Measurements from ENCODE around the gene DHX58.

The DHX58 gene

DNA sequence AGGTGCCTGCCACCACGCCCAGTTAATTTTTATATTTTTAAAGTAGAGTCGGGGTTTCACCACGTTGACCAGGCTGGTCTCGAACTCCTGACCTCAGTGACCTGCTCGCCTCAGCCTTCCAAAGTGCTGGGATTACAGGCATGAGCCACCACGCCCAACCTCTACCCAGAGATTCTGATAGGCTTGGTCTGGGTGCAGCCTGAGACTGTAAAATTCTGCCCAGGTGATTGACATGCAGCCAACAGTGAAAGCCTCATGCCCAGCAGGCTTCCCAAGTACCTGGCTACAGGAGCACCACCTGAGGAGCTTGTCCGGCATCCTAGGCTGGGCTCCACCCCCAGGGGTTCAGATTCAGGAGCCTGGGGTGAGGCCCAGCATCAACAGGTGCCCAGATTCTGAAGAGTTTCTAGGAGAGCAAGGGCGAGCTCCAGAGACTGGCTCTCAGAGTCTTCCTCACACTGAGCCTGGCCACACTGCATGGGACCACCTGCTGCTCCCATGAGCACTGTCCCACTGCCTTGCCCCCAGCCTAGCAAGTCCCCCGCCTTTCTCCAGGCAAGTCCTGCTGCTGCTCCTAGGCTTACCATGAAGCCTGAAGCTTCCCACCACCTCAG, 30.9 kb downstream of the DHX58 start:
- no peak for DNase-seq

DNA sequence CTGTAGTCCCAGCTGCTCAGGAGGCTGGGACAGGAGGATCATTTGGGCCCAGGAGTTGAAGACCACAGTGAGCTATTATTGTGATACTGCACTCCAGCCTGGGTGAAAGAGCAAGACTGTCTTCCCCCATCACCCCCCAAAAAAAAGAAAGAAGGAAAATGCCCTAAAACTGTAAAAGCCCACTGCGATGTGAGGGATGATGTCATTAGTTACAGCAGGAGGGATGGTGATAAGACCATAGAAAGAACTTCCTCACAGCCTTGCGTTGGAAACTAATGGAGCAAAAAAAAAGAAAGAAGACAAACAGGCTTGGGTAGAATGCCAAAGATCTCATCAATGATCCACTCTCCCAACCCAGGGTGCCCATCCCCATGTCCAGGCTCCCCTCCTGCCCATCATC, 33.0 kb downstream of the DHX58 start:
- DNase-seq, result no peak

DNA sequence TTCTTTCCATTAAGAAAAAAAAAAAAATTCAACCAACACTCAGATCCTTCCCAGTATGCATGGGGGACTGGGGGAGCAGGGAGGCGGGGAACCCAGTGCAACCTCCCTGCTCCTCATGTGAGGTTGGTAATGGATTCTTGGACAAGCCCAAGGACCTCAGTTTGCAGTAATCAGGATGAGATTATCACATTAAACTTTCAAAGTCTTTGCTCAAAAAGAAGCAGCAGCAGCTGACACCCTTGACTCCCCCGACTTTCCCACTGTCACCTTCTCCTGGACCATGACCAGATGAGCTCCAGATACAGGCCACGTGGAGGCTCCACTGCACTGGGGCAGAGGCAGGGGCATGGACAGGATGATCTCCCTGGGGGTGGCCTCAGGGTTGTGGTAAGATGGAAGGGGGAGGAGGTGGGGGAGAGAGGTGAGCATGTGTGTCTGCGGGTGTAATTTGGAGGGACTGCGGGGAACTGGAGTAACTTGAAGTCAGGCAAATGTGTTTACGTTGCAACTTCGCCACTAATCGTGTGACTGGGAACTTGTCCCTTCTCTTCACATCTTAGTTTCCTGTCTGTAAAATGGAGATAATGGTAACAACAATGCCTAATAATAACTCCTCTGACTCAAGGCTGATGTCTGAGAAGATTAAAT, 34.0 kb downstream of the DHX58 start:
- no peak for DNase-seq

DNA sequence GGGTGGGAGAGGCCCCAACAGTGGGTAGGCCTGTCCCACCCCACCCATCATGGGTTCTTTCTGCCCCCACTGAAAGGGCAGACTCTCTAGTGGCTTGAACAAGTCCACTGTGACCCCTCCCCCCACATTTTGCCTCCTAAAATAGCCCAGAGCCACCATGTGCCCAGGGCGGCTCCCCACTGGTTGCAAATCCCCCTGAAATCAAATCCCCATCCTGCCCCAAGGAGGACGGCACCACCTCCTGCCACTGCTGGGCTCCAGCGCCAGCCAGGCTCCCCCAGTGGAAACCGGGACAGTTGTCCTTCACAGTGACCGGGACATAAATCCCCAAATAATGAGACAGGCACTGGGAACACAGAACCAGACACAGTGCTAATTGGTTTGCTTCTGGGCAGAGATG, 34.8 kb downstream of the DHX58 start:
- no peak for DNase-seq

DNA sequence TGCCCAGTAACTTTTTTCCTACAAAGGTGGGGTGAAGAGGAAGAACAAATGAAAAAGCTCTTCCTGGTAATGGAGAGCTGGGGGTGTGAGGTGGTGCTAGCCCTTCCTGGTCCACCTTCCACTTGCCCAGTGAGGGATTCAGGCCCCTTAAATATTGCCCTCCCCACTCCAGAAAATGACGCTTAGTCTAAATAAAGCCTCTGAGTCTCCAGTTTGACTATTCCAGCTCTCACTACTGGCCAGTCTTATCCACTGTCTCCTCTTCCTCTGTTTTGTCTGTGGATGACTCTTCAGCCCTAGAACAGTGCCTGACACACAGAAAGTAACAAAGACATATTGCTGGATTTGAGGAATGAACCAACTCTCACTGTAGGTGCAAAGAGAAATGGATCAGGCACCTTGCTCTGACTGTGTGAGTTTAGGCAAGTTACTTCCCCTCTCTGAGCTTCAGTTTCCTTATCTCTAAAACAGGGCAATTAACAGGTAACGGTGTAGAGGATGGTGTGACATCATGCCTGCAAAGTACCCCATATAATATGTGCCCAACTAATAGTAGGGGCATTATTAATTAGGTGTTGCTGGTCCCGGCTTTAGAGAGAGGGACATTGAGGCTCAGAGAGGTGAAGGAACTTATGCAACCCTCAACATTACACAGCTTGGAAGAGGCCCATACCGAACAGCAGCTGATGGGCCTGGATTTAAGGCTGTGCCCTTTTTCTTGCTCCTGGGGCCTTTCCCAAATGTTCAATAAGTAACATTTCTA, 35.5 kb downstream of the DHX58 start:
- DNase-seq, result no peak

DNA sequence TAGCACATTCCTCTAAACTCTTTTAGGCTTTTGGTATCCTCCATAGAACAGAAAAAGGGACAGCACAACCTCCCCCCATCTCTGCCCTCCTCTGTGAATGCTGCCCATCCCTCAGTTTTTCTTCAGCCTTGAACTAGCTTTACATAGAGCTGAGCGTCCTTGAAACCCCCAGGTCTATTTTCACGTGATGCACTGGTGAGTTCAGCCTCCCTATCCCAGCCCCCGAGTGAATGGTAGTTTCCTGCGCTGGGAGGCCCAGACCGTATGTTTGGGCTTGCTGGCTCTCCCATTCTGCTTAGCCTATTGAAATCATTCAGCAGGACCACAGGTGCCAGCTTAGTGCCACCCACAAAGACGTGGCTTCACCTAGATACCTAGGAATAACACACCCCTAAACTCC, 36.7 kb downstream of the DHX58 start:
- no peak for DNase-seq

DNA sequence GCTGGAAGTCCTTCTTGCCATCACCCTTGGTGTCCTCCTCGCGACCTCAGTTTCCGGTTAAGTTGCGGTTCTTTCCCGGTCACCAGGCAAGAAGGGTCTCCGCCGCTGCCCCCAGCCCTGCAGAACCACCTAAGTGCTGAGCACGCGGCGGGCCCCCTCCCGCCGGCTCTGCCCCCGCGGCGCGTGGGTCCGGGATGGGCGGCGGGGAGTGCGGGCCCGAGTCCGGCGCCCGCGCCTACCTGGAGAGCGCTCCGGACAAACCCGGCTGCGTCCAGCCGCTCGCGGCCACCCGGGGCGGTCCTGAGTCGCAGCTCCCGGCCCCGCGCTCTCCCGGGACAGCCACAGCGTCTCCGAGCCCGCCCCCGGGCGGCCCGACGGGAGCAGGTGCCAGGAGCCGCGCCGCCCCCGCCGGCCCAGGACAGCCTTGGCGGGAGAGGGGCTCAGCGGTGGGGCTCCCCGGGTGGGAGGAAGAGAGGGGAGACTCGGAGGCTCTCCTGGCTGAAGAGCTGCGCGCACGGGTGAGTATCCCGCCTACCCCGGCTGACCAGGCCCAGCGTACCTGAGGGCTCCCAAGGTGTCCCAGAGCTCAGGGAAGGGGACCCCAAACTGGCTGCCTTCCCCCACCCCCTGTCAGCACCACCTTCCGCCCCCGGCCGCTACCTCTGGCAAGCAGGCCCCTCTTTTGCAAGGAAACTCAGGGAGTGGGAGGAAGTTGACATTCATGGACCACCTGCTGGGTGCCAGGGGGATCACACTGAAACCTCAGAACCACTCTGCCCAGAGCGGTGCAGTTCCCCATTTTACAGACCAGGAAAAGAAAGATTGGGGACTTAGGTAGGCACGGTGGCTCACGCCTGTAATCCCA, 40.0 kb downstream of the DHX58 start:
- peak in 2 of 3 experiments; percentile 11 to 34 for DNase-seq

DNA sequence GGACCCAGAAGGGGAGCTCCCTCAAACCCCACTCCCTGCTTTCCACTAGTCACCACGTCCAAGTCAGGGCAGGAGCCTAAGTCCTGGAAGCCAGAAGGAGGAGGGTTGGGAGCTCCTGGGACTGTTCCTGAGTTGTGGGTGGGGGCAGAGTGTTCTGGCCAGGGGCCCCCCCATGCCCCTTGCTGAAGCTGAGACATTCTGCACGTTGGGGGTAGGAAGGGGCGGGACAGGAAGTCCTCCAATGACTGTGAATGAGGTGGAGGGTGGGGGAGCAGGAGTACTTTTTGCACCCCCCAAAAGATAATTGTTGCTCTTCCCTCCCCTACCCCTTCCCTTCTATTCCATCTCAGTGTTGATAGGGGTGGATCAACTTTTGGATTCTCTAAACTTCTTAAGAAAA, 40.7 kb downstream of the DHX58 start:
- no peak for DNase-seq

DNA sequence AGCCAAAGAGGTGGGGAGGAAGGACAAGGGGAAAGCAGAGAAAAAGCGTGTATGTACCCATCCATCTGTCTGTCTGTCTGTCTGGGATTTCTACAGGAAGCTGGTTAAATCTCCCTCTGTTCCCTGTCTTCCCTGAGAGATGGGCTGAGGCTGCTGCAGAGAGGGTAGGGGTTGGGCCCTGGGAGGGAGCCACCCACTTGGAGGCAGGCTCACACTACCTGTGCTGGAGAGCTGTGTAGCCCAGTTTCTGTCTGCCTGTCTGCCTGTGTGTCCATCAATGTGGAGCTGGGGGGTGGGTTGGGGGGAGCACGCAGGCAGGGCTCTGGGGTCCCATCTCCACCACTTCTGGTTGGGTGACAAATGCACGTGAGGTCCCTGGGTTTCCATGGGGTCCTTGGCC, 43.5 kb downstream of the DHX58 start:
- no peak for DNase-seq

DNA sequence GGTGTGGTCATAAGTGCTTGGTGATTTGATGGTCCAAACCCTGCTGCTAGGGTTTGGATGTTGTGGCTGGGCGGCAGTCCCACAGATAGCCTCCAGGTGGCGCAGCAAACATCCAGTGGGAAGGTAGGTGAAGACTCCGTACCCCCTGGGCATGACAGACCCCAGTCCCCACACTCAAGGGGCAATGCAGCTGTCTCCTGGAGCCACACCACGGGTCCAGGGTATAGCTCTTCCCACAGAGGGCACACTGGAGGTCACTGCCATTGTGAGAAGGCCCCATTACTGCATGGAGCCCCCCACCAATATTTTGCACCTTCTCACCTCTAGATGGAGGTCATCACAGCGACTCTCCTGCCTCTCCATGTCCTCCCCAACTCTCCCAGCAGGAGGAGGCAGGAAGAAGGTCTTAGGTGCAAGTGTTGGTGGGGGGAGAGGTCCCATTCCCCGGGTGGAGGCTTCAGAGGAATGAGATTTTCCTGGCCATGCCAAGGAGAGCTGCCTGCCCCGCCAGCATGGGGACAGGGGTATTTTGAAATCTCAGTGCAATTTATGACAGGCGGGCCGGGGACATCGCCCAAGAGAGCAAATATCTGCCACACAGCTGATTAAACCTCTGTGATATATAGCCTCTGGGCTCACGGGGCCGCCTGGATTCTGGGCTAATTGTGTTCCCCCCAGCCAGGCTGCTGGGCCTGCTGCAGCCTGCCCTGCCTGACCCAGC, 45.0 kb downstream of the DHX58 start:
- DNase-seq, result peak; percentile 47 to 74 (median 61)

DNA sequence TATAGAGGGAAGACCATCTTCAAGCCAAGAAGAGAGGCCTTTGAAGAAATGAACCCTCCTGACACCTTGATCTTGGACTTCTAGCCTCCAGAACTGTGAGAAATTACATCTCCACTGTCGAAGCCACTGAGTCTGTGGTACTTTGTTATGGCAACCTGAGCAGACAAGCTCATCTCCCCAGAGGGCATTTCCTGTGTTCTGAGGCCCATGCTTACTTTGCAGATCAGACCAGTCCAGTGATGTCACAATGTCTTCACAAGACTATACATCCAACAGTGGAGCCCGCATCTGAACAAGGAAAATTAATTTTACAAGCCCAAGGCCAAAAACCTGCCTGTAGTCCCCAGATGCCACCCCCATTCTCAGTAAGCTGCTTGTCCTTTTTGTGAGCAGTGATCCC, 47.3 kb downstream of the DHX58 start:
- no peak for DNase-seq

DNA sequence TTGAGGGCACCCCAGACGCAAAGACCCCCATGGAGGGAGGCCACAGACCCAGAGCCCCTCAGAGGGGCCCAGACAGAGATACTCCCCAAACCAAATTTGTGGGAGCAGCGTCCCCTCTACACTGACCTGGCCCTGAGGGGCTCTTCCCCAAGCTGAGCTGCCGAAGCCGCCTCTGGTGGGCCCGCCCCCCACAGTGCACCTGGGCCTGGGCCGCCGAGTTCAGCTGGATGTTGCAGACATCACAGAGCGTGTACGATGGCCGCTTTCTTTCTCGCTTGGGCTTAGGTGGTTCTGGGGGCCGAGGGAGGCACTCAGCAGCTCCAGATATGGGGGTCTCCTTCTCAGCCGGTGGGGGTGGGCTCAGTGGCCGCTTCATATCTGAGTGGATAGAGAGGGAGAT, 49.8 kb downstream of the DHX58 start:
- no peak for DNase-seq

DNA sequence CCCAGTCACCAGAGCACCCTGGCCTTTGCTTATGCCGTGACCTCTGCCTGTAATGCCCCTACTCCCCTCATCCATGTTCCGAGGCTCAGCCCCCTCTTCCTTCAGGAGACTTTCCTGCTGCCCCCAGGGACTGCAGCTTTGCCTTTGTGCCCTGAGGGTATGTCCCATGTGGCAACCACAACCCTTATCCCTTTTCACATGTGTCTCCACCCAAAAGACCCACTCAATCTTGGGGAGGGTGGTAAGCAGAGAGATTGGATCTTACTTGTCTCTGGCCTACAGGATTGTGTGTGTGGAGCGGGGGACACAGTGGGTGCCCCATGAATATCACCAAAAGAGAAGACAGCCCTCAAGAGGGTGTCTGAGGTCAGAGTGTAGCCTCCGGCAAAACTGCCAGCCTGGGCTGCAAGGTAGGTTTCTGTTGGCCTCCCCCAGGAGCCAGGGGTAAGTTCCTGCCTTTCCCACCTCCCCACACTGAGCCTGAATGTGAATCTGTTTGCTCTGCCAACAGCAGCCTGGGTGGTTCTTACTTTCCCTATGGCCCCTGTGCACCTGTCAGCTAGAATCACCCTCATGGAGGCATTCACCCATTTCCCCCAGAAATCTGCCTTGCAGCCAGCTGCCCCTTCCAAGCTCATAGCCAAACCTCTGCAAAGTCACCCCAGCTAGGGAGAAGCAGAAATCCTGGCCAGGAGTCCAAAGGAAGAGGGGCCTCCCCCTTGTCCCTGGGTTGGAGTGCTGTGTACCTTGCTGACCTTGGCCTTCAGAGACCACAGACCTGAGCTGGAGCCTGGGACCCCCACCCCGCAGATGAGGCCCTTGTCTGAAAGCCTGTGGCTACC, 50.6 kb downstream of the DHX58 start:
- no peak for DNase-seq

DNA sequence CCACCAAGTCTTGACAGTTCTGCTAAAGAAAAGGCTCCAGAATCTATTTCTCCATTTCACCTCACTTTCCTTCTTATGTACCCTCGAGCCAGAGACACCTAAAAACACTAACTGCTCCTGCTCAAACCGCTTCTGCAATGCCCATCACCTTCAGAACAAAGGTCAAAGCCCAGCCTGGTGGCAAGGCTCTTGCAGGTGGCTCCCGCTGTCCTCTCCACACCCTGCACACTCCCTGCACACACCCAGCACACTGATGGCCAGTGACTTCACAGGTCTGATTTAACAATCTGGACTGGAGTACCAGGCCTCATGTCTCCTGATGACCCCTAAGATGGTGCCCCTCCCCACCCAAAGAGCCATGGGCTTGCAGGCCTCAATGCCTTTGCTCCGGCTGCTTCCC, 52.3 kb downstream of the DHX58 start:
- no peak for DNase-seq

DNA sequence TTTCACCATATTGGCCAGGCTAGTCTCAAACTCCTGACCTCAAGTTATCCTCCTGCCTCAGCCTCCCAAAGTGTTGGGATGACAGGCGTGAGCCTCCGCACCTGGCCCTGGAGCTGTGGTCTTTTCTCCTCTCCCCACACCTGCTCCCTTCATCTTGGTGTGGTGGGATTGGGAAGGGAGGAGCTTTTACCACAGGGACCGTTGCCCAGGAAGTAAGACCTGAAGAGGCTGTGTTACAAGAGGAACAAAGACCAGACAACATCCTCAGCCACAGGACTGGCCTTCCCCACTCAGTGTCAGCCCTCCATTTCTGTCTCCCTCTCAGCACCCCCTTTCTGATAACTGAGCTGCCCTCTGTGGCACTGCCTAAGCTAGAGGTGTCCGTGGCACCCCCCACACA, 52.7 kb downstream of the DHX58 start:
- DNase-seq, result no peak

DNA sequence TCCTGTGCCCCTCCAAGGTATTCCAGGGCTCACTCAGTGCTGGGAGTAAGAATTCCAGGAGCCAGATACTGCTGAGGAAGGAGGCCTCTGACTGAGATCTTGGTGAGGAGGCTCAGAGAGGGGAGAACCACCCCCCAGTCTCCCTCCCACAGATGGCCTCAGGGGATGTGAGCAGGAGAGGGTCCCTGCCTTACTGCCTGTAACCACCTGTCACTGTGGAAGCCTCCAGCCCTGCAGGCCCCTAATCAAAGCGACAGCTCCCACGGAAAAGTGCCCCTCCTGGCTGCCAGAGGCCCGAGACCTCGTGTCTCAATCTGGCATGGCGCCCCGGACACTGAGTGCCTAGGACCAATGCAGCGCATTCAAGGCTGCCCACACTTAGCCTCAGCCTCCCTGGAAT, 54.5 kb downstream of the DHX58 start:
- DNase-seq, result no peak

DNA sequence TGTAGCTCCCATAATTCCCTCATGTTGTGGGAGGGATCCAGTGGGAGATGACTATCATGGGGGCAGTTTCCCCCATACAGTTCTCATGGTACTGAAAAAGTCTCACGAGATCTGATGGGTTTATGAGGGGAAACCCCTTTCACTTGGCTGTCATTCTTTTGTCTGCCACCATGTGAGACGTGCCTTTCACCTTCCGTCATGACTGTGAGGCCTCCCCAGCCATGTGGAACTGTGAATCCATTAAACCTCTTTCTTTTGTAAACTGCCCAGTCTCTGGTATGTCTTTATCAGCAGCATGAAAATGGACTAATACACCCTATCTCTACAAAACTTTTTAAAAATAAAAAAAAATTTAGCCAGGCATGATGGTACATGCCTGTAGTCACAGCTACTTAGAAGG, 55.9 kb downstream of the DHX58 start:
- no peak for DNase-seq

DNA sequence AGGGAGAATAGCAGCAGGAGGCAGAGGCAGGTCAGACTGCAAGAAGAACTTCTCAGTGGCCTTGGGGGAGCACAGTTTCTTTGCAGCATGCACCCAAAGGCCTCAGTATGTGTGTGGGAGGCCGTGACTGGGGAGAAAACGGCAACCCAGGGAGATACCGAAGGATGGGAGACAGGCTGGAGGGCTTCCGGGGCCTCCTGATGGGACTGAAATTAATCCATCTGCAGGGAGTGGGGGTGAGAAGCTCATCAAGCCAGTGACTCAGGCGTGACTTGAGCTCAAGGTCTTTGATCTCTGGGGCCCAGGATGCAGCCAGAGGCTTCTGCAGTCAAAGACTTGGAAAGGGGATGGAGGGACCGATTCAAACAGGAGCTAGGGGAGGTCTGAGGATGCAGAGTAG, 57.0 kb downstream of the DHX58 start:
- DNase-seq, result no peak

DNA sequence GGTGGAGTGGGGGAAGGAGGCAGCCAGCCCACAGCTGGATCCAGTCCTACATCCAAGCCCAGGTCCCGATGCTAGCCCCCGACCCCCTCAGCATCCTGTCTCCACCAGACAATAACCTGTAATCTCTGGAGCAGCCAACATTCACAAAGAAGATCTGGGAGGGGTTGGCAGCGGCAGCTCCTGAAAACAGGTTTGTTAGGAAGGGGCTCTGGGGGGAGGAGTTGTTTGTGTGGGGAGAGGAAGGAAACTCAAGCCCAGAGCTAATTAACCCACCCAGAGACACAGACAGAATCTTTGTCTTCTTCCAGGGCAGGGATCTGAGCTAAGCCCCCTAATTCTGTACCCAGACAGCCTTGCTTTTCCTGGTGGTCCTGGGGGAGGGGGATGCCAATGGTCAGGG, 57.5 kb downstream of the DHX58 start:
- DNase-seq, result peak in 2 of 3 experiments; percentile 20 to 39

DNA sequence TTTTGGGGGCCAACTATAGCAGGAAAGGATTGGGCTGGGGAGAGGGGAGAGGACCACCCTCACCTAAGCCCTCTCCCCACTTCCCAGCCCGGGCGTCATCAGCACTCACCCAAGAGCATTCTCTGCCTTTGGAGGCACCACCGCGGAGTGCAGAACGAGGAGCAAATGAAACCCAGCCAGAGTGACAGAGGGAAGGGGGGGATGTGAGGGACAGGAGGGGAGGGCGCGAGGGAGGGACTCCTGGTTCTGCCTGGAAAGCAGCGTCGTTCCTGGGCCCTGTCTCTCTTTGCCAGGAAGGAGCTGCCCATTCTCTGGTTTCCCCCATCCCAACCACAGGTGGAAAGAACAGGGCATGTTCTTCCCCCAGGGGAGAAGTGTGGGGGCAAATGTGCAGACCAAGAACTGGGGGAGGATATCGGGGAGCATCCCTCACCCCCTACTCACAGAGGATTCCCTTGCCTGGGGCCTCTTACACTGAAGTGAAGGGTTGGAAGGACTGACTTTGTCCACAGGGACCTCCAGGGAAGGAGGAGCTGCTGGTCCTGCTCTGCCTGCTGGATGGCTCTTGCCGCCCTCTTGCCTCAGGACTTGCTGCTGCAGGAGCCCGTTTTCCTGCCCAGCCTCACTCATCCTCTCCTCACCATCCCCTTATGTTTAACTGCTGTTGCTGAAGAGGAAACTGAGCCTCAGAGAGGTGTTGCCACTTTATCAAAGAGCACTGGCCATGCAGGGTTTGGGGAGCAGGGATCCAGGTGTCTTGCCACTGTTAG, 58.6 kb downstream of the DHX58 start:
- no peak for DNase-seq

DNA sequence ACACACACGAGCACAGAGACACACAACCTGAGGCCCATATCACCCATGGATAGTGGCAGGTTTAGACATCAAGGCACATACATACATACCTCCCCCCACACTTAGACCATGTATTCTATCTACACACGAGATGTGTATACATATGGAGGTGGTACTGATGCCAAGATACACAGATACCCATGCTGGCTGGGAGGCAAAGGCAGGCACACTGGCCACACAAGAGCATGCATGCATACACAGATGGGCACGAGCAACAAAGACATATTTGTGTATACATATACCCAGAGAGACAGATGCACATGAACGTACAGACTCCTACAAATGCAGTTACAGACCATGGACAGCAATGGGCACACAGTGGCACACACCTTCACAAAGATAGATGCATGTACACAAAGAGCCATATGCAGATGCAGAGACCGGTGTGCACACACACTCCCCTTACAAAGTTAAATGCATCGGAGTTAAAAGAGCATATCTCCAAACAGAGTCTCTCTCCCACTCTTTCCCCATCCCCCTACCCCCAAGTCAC, 60.1 kb downstream of the DHX58 start:
- DNase-seq, result no peak
